ENCODE results near the gene DNPEP.

DNPEP gene

GRCh38 chr2:219358170-219359075 is 29.3 kb downstream of the DNPEP start:
- DNase-seq (ENCODE audit: low read depth), result no peak

- DNase-seq (ENCODE audit: low read depth), result no peak
These were observed 30.9 kb downstream of the DNPEP start for GRCh38 chr2:219356834-219357233.

- DNase-seq (ENCODE audit: low read depth), result no peak
These were observed 33.1 kb downstream of the DNPEP start for GRCh38 chr2:219354582-219354981.

GRCh38 chr2:219353129-219353528 is 34.6 kb downstream of the DNPEP start:
- DNase-seq (ENCODE audit: low read depth), result no peak

GRCh38 chr2:219352448-219353023 is 35.2 kb downstream of the DNPEP start:
- DNase-seq (ENCODE audit: low read depth), result no peak

GRCh38 chr2:219350710-219351221 is 36.9 kb downstream of the DNPEP start:
- DNase-seq (ENCODE audit: low read depth), result no peak

GRCh38 chr2:219350215-219350614 is 37.5 kb downstream of the DNPEP start:
- DNase-seq (ENCODE audit: low read depth), result no peak

GRCh38 chr2:219344751-219345430 is 42.8 kb downstream of the DNPEP start:
- no peak for DNase-seq (ENCODE audit: low read depth)

- DNase-seq (ENCODE audit: low read depth), result no peak
These were observed 52.3 kb downstream of the DNPEP start for GRCh38 chr2:219335373-219335786.

- DNase-seq (ENCODE audit: low read depth), result no peak
These were observed 53.6 kb downstream of the DNPEP start for GRCh38 chr2:219334076-219334475.

- DNase-seq (ENCODE audit: low read depth), result no peak
These were observed 55.2 kb downstream of the DNPEP start, which contains the start of gene RESP18 for GRCh38 chr2:219332542-219332941. Gene RESP18 (minus strand): TSS chr2:219332744.

- DNase-seq (ENCODE audit: low read depth), result no peak
These were observed 56.0 kb downstream of the DNPEP start for GRCh38 chr2:219331560-219332213.

GRCh38 chr2:219327719-219328118 is 60.0 kb downstream of the DNPEP start:
- no peak for DNase-seq (ENCODE audit: low read depth)

GRCh38 chr2:219325657-219326315 is 61.9 kb downstream of the DNPEP start:
- DNase-seq (ENCODE audit: low read depth), result no peak

GRCh38 chr2:219325136-219325535 is 62.6 kb downstream of the DNPEP start:
- no peak for DNase-seq (ENCODE audit: low read depth)

- no peak for DNase-seq (ENCODE audit: low read depth)
These were observed 64.3 kb downstream of the DNPEP start for GRCh38 chr2:219323434-219323833.

Measured in non-pigmented ciliary epithelial cell (primary cell).